H9 (cell line): ENCODE results near the gene GID8. TPM values are rescaled to one million over a fixed set of nuclear protein-coding genes. Genes with fewer than 3 reads are reported as not detected.

Experiments used
- DNase-seq: peaks from one replicate; pipeline ENCODE4 v3.0.0-alpha.2; 2017
- H2AFZ ChIP-seq: one replicate; pipeline ENCODE4 v1.6.1; 2013; ENCODE audit warnings: mild to moderate bottlenecking, low read length, control low read depth, moderate library complexity
- H2AK5ac ChIP-seq: 2 replicates; pipeline ENCODE4 v1.6.1; 2013; ENCODE audit warnings: low read length, control low read depth, mixed read lengths; ENCODE audit not compliant: insufficient read length
- H2BK120ac ChIP-seq: one replicate; pipeline ENCODE4 v1.6.1; 2013; ENCODE audit warnings: low read depth, mild to moderate bottlenecking, low read length, control low read depth, inconsistent platforms; ENCODE audit not compliant: poor library complexity, severe bottlenecking
- H2BK12ac ChIP-seq: 2 replicates; pipeline ENCODE4 v1.6.1; 2013; ENCODE audit warnings: low read length, control low read depth, mixed read lengths, low read depth; ENCODE audit not compliant: insufficient read length
- H2BK15ac ChIP-seq: 2 replicates; pipeline ENCODE4 v1.6.1; 2013; ENCODE audit warnings: low read depth, low read length, control low read depth
- H2BK20ac ChIP-seq: one replicate; pipeline ENCODE4 v1.6.1; 2013; ENCODE audit warnings: low read depth, mild to moderate bottlenecking, low read length, control low read depth, inconsistent platforms; ENCODE audit not compliant: poor library complexity, severe bottlenecking
- H2BK5ac ChIP-seq: 2 replicates; pipeline ENCODE4 v1.6.1; 2013; ENCODE audit warnings: low read length, control low read depth, mixed read lengths; ENCODE audit not compliant: insufficient read length
- H3K14ac ChIP-seq: 2 replicates; pipeline ENCODE4 v1.6.1; 2013; ENCODE audit warnings: low read length, control low read depth; ENCODE audit not compliant: insufficient read depth
- H3K18ac ChIP-seq: 2 replicates; pipeline ENCODE4 v1.6.1; 2013; ENCODE audit warnings: low read depth, mild to moderate bottlenecking, mixed read lengths, low read length, control low read depth; ENCODE audit not compliant: insufficient read length
- H3K23ac ChIP-seq: 2 replicates; pipeline ENCODE4 v1.6.1; 2013; ENCODE audit warnings: low read length, control low read depth, mixed read lengths, low read depth; ENCODE audit not compliant: insufficient read length
- H3K23me2 ChIP-seq: 2 replicates; pipeline ENCODE4 v1.6.1; 2013; ENCODE audit warnings: low read depth, mild to moderate bottlenecking, mixed read lengths, low read length, control low read depth; ENCODE audit not compliant: insufficient read length, poor library complexity, severe bottlenecking
- H3K27ac ChIP-seq: 2 replicates; pipeline ENCODE4 v1.5.1; 2013; ENCODE audit warnings: low read length, control low read depth, mixed read lengths, low read depth; ENCODE audit not compliant: insufficient read length
- H3K27me3 ChIP-seq: 2 replicates; pipeline ENCODE4 v1.6.1; 2013; ENCODE audit warnings: low read length, control low read depth, inconsistent platforms; ENCODE audit not compliant: insufficient read depth
- H3K4ac ChIP-seq: 2 replicates; pipeline ENCODE4 v1.6.1; 2013; ENCODE audit warnings: low read depth, mild to moderate bottlenecking, control low read depth, inconsistent platforms, low read length, moderate library complexity
- H3K4me1 ChIP-seq: 2 replicates; pipeline ENCODE4 v1.6.1; 2013; ENCODE audit warnings: low read length, control low read depth, inconsistent platforms; ENCODE audit not compliant: insufficient read depth
- H3K4me2 ChIP-seq: 2 replicates; pipeline ENCODE4 v1.6.1; 2013; ENCODE audit warnings: low read length, control low read depth, mixed read lengths; ENCODE audit not compliant: insufficient read length, insufficient read depth
- H3K56ac ChIP-seq: 2 replicates; pipeline ENCODE4 v1.6.1; 2013; ENCODE audit warnings: low read depth, mild to moderate bottlenecking, mixed read lengths, low read length, control low read depth; ENCODE audit not compliant: insufficient read length
- H3K79me1 ChIP-seq: 2 replicates; pipeline ENCODE4 v1.6.1; 2013; ENCODE audit warnings: low read depth, mild to moderate bottlenecking, moderate library complexity, low read length, control low read depth, inconsistent platforms; ENCODE audit not compliant: insufficient read depth, poor library complexity, severe bottlenecking
- H3K79me2 ChIP-seq: 2 replicates; pipeline ENCODE4 v1.6.1; 2013; ENCODE audit warnings: low read length, control low read depth, inconsistent platforms; ENCODE audit not compliant: insufficient read depth
- H3K9ac ChIP-seq: 2 replicates; pipeline ENCODE4 v1.6.1; 2013; ENCODE audit warnings: low read length, control low read depth, mixed read lengths; ENCODE audit not compliant: insufficient read length; ENCODE audit errors: extremely low read depth
- H3K9me3 ChIP-seq: one replicate; pipeline ENCODE4 v1.6.1; 2013; ENCODE audit warnings: low read depth, low read length, inconsistent platforms; ENCODE audit not compliant: control insufficient read depth
- H3T11ph ChIP-seq: one replicate; pipeline ENCODE4 v1.6.1; 2013; ENCODE audit warnings: mild to moderate bottlenecking, low read length, control low read depth, inconsistent platforms
- H4K20me1 ChIP-seq: one replicate; pipeline ENCODE4 v1.6.1; 2013; ENCODE audit not compliant: control insufficient read depth, insufficient read length, insufficient read depth
- H4K5ac ChIP-seq: 2 replicates; pipeline ENCODE4 v1.6.1; 2013; ENCODE audit warnings: low read depth, mild to moderate bottlenecking, mixed read lengths, low read length, control low read depth; ENCODE audit not compliant: insufficient read length
- H4K8ac ChIP-seq: replicated peaks from 2 replicates; pipeline ENCODE4 v1.6.1; 2013; ENCODE audit warnings: low read length, control low read depth, mixed read lengths, low read depth; ENCODE audit not compliant: insufficient read length
- H4K91ac ChIP-seq: 2 replicates; pipeline ENCODE4 v1.6.1; 2013; ENCODE audit warnings: low read depth, mild to moderate bottlenecking, moderate library complexity, mixed read lengths, low read length, control low read depth; ENCODE audit not compliant: insufficient read length
- H3K27ac Mint-ChIP-seq, 3 experiments: 2 replicates in 2 of 3; 3 replicates in 1 of 3; pipeline ENCODE4 v1.8.0; 2020 to 2021; ENCODE audit warnings: mixed read lengths in 3 of 3, mild to moderate bottlenecking in 1 of 3, moderate library complexity in 1 of 3
- H3K27me3 Mint-ChIP-seq: 2 replicates; pipeline ENCODE4 v1.8.0; 2021; ENCODE audit warnings: low read depth, mild to moderate bottlenecking, moderate library complexity, mixed read lengths
- H3K36me3 Mint-ChIP-seq, 3 experiments: 2 replicates in 2 of 3; 3 replicates in 1 of 3; pipeline ENCODE4 v1.8.0; 2020 to 2021; ENCODE audit warnings: low read depth in 3 of 3, mixed read lengths in 3 of 3; ENCODE audit not compliant: insufficient read depth in 1 of 3
- H3K4me1 Mint-ChIP-seq, 2 experiments: 2 replicates each; pipeline ENCODE4 v1.8.0; 2020; ENCODE audit warnings: mixed read lengths in 2 of 2
- H3K4me3 Mint-ChIP-seq, 2 experiments: 2 replicates in 1 of 2; 3 replicates in 1 of 2; pipeline ENCODE4 v1.8.0; 2020 to 2021; ENCODE audit warnings: mild to moderate bottlenecking in 2 of 2, mixed read lengths in 2 of 2, moderate library complexity in 1 of 2
- H3K9me3 Mint-ChIP-seq, 2 experiments: 2 replicates in 1 of 2; 3 replicates in 1 of 2; pipeline ENCODE4 v1.8.0; 2020; ENCODE audit warnings: mild to moderate bottlenecking in 2 of 2, mixed read lengths in 2 of 2, moderate library complexity in 1 of 2
- CTCF ChIP-seq: fragments of 200-600 bp; sonication (generic); conservative IDR thresholded peaks from 3 replicates; pipeline ENCODE4 v1.8.0; 2021; ENCODE audit warnings: antibody characterized with exemption, mild to moderate bottlenecking
- WGBS: extraction: QIAGEN DNeasy Blood & Tissue Kit; methylation state at CpG from one replicate; pipeline ENCODE4 v1.1.7; 2013; ENCODE audit warnings: missing lambda C conversion rate, low lambda C conversion rate, mixed read lengths; ENCODE audit not compliant: insufficient read length; ENCODE audit errors: extremely low coverage; 5-methylcytosine and 5-hydroxymethylcytosine counted together
- total RNA-seq: library from RNA; stranded (reverse); gene quantifications from 2 replicates; pipeline ENCODE4 v1.2.1, GENCODE V29; 2021

GID8 gene
- total RNA-seq, 1 experiment from 2014 or later: 60.9 TPM

- no peak overlapping the region for H4K91ac ChIP-seq
- no peak overlapping the region for H3K27ac ChIP-seq
- H3K27me3 ChIP-seq: no peaks in the 10 kb centered on the region; the same call in 1 of the 2 replicates
- no peak overlapping the region for H2BK20ac ChIP-seq
- H3T11ph ChIP-seq: no peak overlapping the region
- no CpG with 5 or more reads among the region's 27 CpGs for WGBS
- no peak overlapping the region for H3K18ac ChIP-seq
- no peaks in the 10 kb centered on the region for H4K20me1 ChIP-seq
- H3K27me3 Mint-ChIP-seq: peaks cover 18% of the 10 kb centered on the region
- H3K14ac ChIP-seq: no peak overlapping the region
- no peak overlapping the region for H2BK12ac ChIP-seq
- H3K9me3 Mint-ChIP-seq: peaks cover 3% of the 10 kb centered on the region in 2 experiments; a peak in 2 of 5 replicates
- H2AK5ac ChIP-seq: no peak overlapping the region
- H3K79me1 ChIP-seq: no peaks in the 10 kb centered on the region
- H3K9ac ChIP-seq: no peak overlapping the region
- no peak overlapping the region for H2BK120ac ChIP-seq
- no peak for TF ChIP-seq CTCF
- no peak overlapping the region for H4K8ac ChIP-seq
- H3K23ac ChIP-seq: no peak overlapping the region
- H3K56ac ChIP-seq: no peak overlapping the region
- no peak overlapping the region for H4K5ac ChIP-seq
- no peak overlapping the region for H2AFZ ChIP-seq
- H2BK5ac ChIP-seq: no peak overlapping the region
- no peaks in the 10 kb centered on the region for H3K4me1 ChIP-seq
- H3K4ac ChIP-seq: no peak overlapping the region
- no peaks in the 10 kb centered on the region for H3K23me2 ChIP-seq
- H3K4me3 Mint-ChIP-seq: no peak overlapping the region
- no peaks in the 10 kb centered on the region for H3K9me3 ChIP-seq
- H3K36me3 Mint-ChIP-seq: peaks cover 0 to 12% (median 3%) of the 10 kb centered on the region in 3 experiments; a peak in 3 of 7 replicates
- peaks cover 4 to 8% of the 10 kb centered on the region in 2 experiments for H3K4me1 Mint-ChIP-seq
- no peak for DNase-seq
- H3K79me2 ChIP-seq: no peaks in the 10 kb centered on the region
- no peak overlapping the region for H3K4me2 ChIP-seq
- no peak overlapping the region for H2BK15ac ChIP-seq
- H3K27ac Mint-ChIP-seq: no peak overlapping the region
These were observed 29.8 kb downstream of the GID8 start for GRCh38 chr20:62967628-62968351.
